ENCODE data around the gene WDPCP. TPM values are rescaled to one million over a fixed set of nuclear protein-coding genes. Genes with fewer than 3 reads are reported as not detected.
A peak's percentile ranks its signal among the peaks of the same experiment; 100 is the strongest.

The WDPCP gene
- polyA plus RNA-seq, 1 donor from 2014 or later, result 2.7 TPM

- Mint-ChIP-seq H3K4me1 (peaks cover 0 to 1% (median under 1%) of the 10 kb centered on the region in 3 donors), H3K36me3 (peaks cover 4% of the 10 kb centered on the region), H3K9me3 (peaks cover 0 to 7% (median 4%) of the 10 kb centered on the region in 3 donors), H3K4me3 (no peak overlapping the region), H3K27ac (no peak overlapping the region), H3K27me3 (no peaks in the 10 kb centered on the region)
Measured at GRCh38 chr2:63539416-63540162, 48.7 kb downstream of the WDPCP start.

- Mint-ChIP-seq H3K27me3 (peaks cover 2% of the 10 kb centered on the region), H3K27ac (no peak overlapping the region)
Measured at GRCh38 chr2:63538390-63538789, 49.9 kb downstream of the WDPCP start.

DNA sequence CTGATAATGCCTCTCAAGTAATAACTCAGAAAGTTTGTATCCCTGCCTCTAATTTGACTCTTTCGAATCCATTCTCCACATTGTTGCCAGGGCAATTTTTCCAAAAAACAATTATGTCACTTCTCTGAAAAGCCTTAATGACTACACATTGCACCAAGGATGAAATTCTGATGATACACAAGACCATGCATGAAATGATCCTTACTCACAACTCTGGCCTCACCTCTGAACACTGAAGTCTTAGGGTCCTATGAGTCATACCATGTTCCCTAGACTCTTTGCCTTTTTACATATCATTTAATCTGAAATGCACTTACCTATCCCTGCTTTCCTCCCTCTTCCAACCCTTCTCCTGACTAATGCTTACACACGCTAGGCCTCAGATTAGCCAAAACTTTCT lies 51.0 kb downstream of the WDPCP start:
- Mint-ChIP-seq H3K9me3 (peaks cover 7 to 15% (median 12%) of the 10 kb centered on the region in 3 donors), H3K27me3 (peaks cover 2% of the 10 kb centered on the region), H3K36me3 (peaks cover 8% of the 10 kb centered on the region), H3K27ac (no peak overlapping the region), H3K4me3 (peak overlapping the region in 1 of 4 donors; percentile 18), H3K4me1 (peaks cover 0 to 8% (median 1%) of the 10 kb centered on the region in 3 donors)

More at GRCh38 chr2:63538390-63538789, 49.9 kb downstream of the WDPCP start:
- H3K4me1 Mint-ChIP-seq, result peaks cover 0 to 8% (median 1%) of the 10 kb centered on the region in 3 donors
- H3K4me3 Mint-ChIP-seq, result no peak overlapping the region
- peaks cover 3 to 7% (median 6%) of the 10 kb centered on the region in 3 donors for H3K9me3 Mint-ChIP-seq
- peaks cover 8% of the 10 kb centered on the region for H3K36me3 Mint-ChIP-seq

- Mint-ChIP-seq H3K36me3 (peaks cover 8% of the 10 kb centered on the region), H3K9me3 (peaks cover 0 to 25% (median 12%) of the 10 kb centered on the region in 3 donors), H3K4me1 (peaks cover 3 to 11% (median 9%) of the 10 kb centered on the region in 3 donors)
Measured at GRCh38 chr2:63530704-63531279, 57.5 kb downstream of the WDPCP start.

DNA sequence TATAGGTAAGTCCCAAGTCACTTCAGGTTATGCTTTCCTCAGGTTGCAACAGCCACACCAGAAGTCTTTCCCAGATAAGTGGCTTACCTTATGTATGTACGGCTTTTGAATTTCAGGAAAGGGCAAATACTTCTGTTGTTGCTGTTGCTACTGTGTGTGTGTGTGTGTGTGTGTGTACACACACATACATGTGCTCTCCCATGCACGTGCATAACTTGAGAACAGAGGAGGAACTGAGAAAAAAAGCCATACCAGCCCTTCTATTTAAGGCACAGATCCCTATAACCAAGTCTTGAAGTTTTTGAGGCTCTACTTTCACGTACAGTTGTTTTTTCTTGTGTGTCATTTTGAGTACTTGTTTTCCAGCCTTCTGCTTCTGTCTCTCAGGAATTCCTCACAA lies 62.4 kb downstream of the WDPCP start:
- H3K4me3 Mint-ChIP-seq, result no peak overlapping the region
- peaks cover 3 to 25% (median 9%) of the 10 kb centered on the region in 3 donors for H3K4me1 Mint-ChIP-seq
- H3K27me3 Mint-ChIP-seq, result no peaks in the 10 kb centered on the region
- H3K9me3 Mint-ChIP-seq, result peaks cover 10 to 27% (median 26%) of the 10 kb centered on the region in 3 donors
- H3K36me3 Mint-ChIP-seq, result peaks cover 9% of the 10 kb centered on the region
- H3K27ac Mint-ChIP-seq, result no peak overlapping the region

More at GRCh38 chr2:63530704-63531279, 57.5 kb downstream of the WDPCP start:
- no peak overlapping the region for H3K4me3 Mint-ChIP-seq
- peaks cover 2% of the 10 kb centered on the region for H3K27me3 Mint-ChIP-seq
- no peak overlapping the region for H3K27ac Mint-ChIP-seq

DNA sequence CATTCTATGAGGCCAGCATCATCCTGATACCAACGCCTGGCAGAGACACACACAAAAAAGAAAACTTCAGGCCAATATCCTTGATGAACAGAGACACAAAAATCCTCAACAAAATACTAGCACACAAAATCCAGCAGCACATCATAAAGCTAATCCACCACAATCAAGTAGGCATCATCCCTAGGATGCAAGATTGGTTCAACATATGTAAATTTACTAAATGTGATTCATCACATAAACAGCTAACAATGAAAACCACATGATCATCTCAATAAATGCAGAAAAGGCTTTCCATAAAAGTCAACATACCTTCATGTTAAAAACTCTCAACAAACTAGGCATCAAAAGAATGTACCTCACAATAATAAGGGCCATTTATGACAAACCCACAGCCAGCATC lies 65.3 kb downstream of the WDPCP start:
- Mint-ChIP-seq H3K36me3 (peaks cover 11% of the 10 kb centered on the region), H3K27ac (no peak overlapping the region), H3K9me3 (peaks cover 10 to 38% (median 30%) of the 10 kb centered on the region in 3 donors), H3K4me1 (peaks cover 6 to 25% (median 6%) of the 10 kb centered on the region in 3 donors), H3K4me3 (peak overlapping the region in 1 of 4 donors; percentile 46), H3K27me3 (no peaks in the 10 kb centered on the region)

DNA sequence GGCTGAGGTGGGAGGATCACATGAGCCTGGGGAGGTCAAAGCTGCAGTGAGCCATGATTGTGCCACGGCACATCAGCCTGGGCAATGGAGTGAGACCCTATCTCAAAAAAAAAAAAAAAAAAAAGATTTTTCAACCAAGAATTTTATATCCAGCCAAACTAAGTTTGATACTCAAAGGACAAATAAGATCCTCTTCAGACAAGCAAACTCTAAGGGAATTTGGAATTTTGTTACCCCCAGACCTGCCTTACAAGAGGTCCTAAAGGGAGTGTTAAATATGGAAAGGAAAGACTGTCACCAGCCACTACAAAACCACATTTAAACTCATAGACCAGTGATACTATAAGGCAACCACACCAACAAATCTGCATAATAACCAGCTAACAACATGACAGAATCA lies 67.5 kb downstream of the WDPCP start:
- Mint-ChIP-seq H3K36me3 (peaks cover 9% of the 10 kb centered on the region), H3K27ac (no peak overlapping the region), H3K27me3 (no peaks in the 10 kb centered on the region), H3K9me3 (peaks cover 10 to 38% (median 27%) of the 10 kb centered on the region in 3 donors), H3K4me1 (peaks cover 0 to 23% (median 3%) of the 10 kb centered on the region in 3 donors), H3K4me3 (no peak overlapping the region)

DNA sequence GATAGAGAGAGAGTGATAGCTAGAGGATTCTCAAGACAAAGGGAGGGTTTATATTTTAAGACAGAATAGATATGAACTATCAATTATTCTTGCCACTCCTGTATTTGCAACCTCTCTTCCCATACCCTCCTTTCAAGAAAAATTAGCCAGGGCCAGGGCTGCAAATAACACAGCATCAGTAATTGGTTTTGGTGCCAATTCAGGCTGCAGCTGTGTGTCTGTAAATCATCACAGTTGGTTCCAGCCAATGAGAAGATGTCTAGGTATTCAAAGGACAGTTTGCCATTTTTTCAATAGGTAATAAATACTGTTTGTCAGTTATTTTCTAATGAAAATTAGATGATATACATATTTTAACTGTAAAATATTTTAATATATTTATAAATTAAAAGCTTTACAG lies 73.5 kb downstream of the WDPCP start:
- Mint-ChIP-seq H3K9me3 (peaks cover 0 to 24% (median 15%) of the 10 kb centered on the region in 3 donors), H3K27ac (no peak overlapping the region), H3K36me3 (peaks cover 2% of the 10 kb centered on the region), H3K4me1 (peaks cover 0 to 3% (median 0%) of the 10 kb centered on the region in 3 donors), H3K4me3 (no peak overlapping the region), H3K27me3 (no peaks in the 10 kb centered on the region)

- Mint-ChIP-seq H3K4me1 (peaks cover 0 to 4% (median 3%) of the 10 kb centered on the region in 3 donors), H3K27ac (no peak overlapping the region), H3K36me3 (peaks cover 5% of the 10 kb centered on the region), H3K4me3 (no peak overlapping the region), H3K9me3 (peaks cover 0 to 25% (median 16%) of the 10 kb centered on the region in 3 donors), H3K27me3 (peaks cover 1% of the 10 kb centered on the region)
Measured at GRCh38 chr2:63514237-63514716, 74.0 kb downstream of the WDPCP start.

DNA sequence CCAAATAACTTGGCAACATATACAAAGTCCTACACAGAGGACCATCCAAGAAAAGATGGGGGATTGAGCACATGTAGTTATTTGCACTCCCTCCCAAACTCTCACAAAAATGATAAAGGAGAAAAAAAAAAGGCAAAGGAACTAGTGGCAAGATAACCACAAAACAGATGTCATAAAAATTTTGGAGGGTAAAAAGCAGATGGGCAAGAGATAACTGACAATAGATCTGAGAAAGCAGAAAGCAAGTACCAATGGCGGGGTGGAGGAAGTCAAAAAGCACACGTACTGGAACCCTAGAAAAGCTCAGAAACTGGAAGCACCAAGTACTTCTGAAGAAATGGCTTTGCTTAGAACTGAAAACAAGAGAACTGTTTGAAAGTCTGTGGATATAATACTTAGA lies 82.0 kb downstream of the WDPCP start:
- H3K4me1 Mint-ChIP-seq, result peaks cover 4 to 22% (median 6%) of the 10 kb centered on the region in 3 donors
- peaks cover 0 to 24% (median 23%) of the 10 kb centered on the region in 3 donors for H3K9me3 Mint-ChIP-seq
- H3K4me3 Mint-ChIP-seq, result no peak overlapping the region

DNA sequence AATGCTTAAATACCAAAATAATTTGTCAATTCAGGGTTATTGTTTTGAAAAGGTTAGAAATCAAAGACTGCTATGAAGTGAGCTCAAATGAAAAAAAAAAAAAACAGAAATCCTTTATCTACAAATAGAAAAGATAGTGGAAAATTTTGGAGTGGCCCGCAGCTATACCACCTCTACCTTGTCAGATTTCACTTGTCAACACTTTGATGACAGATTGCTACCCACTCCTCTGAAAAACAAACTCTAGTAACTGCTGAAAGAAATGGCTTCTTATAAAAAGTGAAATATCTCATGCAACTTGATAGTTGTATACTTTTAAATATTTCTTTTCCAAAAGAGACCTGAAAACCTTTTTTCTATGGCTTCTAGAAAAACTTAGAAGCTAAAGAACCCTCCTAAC lies 84.5 kb downstream of the WDPCP start:
- H3K36me3 Mint-ChIP-seq, result peaks cover 2% of the 10 kb centered on the region
- H3K4me3 Mint-ChIP-seq, result no peak overlapping the region
- peaks cover 3 to 20% (median 9%) of the 10 kb centered on the region in 3 donors for H3K4me1 Mint-ChIP-seq
- H3K9me3 Mint-ChIP-seq, result peaks cover 0 to 9% (median 7%) of the 10 kb centered on the region in 3 donors
- no peaks in the 10 kb centered on the region for H3K27me3 Mint-ChIP-seq
- H3K27ac Mint-ChIP-seq, result no peak overlapping the region

More for the DNA sequence above, 82.0 kb downstream of the WDPCP start:
- H3K27ac Mint-ChIP-seq, result no peak overlapping the region
- H3K36me3 Mint-ChIP-seq, result peaks cover 3% of the 10 kb centered on the region
- peaks cover 1% of the 10 kb centered on the region for H3K27me3 Mint-ChIP-seq

- H3K36me3 Mint-ChIP-seq, result peaks cover 2% of the 10 kb centered on the region
- H3K4me3 Mint-ChIP-seq, result no peak overlapping the region
- peaks cover 6 to 31% (median 16%) of the 10 kb centered on the region in 3 donors for H3K4me1 Mint-ChIP-seq
- no peaks in the 10 kb centered on the region for H3K27me3 Mint-ChIP-seq
- no peak overlapping the region for H3K27ac Mint-ChIP-seq
- no peaks in the 10 kb centered on the region for H3K9me3 Mint-ChIP-seq
Measured at GRCh38 chr2:63500398-63500797, 87.9 kb downstream of the WDPCP start.

DNA sequence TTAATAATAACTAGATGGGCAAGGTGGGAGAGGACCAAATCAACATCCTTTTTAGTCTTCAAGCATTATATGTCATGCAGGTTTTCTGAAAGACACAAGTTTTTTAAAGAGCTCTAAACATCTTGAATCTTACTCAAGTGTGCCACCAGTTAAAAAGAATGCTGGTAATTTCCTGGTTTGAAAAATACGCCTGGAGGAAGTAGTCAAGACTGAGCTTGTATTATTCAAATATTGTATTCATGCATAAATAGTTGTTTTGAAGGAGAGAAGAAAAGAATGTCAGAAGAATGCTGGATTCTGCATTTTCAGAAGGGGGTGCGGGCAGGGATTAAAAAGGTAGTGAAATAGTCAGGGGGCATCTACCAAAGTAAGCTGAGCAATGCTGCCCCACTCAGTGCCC lies 90.7 kb downstream of the WDPCP start:
- H3K9me3 Mint-ChIP-seq, result no peaks in the 10 kb centered on the region
- H3K27me3 Mint-ChIP-seq, result no peaks in the 10 kb centered on the region
- peaks cover 5% of the 10 kb centered on the region for H3K36me3 Mint-ChIP-seq
- H3K27ac Mint-ChIP-seq, result no peak overlapping the region
- peak overlapping the region in 1 of 4 donors; percentile 0 for H3K4me3 Mint-ChIP-seq
- peaks cover 6 to 22% (median 16%) of the 10 kb centered on the region in 3 donors for H3K4me1 Mint-ChIP-seq

DNA sequence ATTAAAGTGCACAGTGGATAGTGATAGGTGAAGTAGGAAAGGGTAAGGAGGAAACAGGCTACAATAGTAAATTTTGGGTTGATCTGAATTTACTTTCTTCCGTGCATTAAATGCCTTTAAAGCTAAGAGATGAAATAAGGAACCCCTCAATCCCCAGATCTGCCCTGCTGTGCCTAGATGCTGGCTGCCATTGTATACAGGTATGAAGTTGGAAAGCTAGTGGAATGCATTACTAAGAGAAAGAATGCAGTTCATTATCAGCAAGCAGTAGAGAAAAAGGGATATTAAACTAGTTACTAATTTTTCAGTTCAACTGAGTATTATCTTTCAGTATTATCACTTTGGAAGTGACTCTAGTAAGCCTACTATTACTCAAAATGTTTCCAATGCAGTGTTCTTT lies 93.3 kb downstream of the WDPCP start:
- Mint-ChIP-seq H3K4me3 (no peak overlapping the region), H3K27ac (no peak overlapping the region), H3K9me3 (no peaks in the 10 kb centered on the region), H3K4me1 (peaks cover 6 to 22% (median 16%) of the 10 kb centered on the region in 3 donors), H3K36me3 (peaks cover 10% of the 10 kb centered on the region), H3K27me3 (no peaks in the 10 kb centered on the region)

GRCh38 chr2:63494100-63494499 lies 94.2 kb downstream of the WDPCP start:
- peaks cover 10% of the 10 kb centered on the region for H3K36me3 Mint-ChIP-seq
- no peaks in the 10 kb centered on the region for H3K9me3 Mint-ChIP-seq
- peaks cover 6 to 22% (median 16%) of the 10 kb centered on the region in 3 donors for H3K4me1 Mint-ChIP-seq
- no peaks in the 10 kb centered on the region for H3K27me3 Mint-ChIP-seq
- H3K4me3 Mint-ChIP-seq, result no peak overlapping the region
- H3K27ac Mint-ChIP-seq, result no peak overlapping the region

Data from IgD-negative memory B cell (primary cell).